Osteoblast (primary cell): ENCODE data around the gene STAC3. TPM values are rescaled to one million over a fixed set of nuclear protein-coding genes. Genes with fewer than 3 reads are reported as not detected.

ENCODE experiments used
- DNase-seq: peaks from one replicate; pipeline ENCODE4 v3.0.0; 2011; ENCODE audit warnings: low spot score, mixed read lengths; ENCODE audit not compliant: insufficient read length; ENCODE audit errors: missing footprints
- H2AFZ ChIP-seq: 2 replicates; pipeline ENCODE4 v1.6.0; 2011; ENCODE audit warnings: mild to moderate bottlenecking, low read length
- H3K27ac ChIP-seq: 2 replicates; pipeline ENCODE4 v1.5.1; 2011; ENCODE audit warnings: mild to moderate bottlenecking, low read depth, low read length, moderate library complexity
- H3K27me3 ChIP-seq: 2 replicates; pipeline ENCODE4 v1.6.0; 2012; ENCODE audit warnings: mild to moderate bottlenecking, control low read depth, inconsistent platforms, low read length, moderate library complexity; ENCODE audit not compliant: insufficient read depth
- H3K36me3 ChIP-seq: 2 replicates; pipeline ENCODE4 v1.5.1; 2011; ENCODE audit warnings: mild to moderate bottlenecking, low read length, control low read depth, moderate library complexity; ENCODE audit not compliant: insufficient read depth
- H3K4me1 ChIP-seq: 2 replicates; pipeline ENCODE4 v1.5.1; 2011; ENCODE audit warnings: mild to moderate bottlenecking, low read length, control low read depth, moderate library complexity; ENCODE audit not compliant: insufficient read depth
- H3K4me2 ChIP-seq: 2 replicates; pipeline ENCODE4 v1.6.0; 2011; ENCODE audit warnings: mild to moderate bottlenecking, low read length; ENCODE audit not compliant: insufficient read depth
- H3K4me3 ChIP-seq: fragments of 200-600 bp; sonication (generic); 3 replicates; pipeline ENCODE4 v1.5.1; 2012; ENCODE audit warnings: mild to moderate bottlenecking, low read length, inconsistent platforms; ENCODE audit not compliant: insufficient read depth
- H3K79me2 ChIP-seq: 2 replicates; pipeline ENCODE4 v1.6.0; 2012; ENCODE audit warnings: mild to moderate bottlenecking, low read length, control low read depth, inconsistent platforms; ENCODE audit not compliant: insufficient read depth
- H3K9me3 ChIP-seq: 2 replicates; pipeline ENCODE4 v1.5.1; 2011; ENCODE audit warnings: low read depth, low read length, control low read depth
- H4K20me1 ChIP-seq: 2 replicates; pipeline ENCODE4 v1.6.0; 2012; ENCODE audit warnings: mild to moderate bottlenecking, low read length, control low read depth; ENCODE audit not compliant: insufficient read depth
- CTCF ChIP-seq: IDR thresholded peaks from 2 replicates; pipeline ENCODE4 v1.5.1; 2011; ENCODE audit warnings: mild to moderate bottlenecking, low read depth, low read length, moderate library complexity; ENCODE audit errors: extremely low read depth
- total RNA-seq: library from RNA; depleted of rRNA; stranded (reverse); fragments of >200 nt; gene quantifications from 2 replicates; pipeline ENCODE4 v1.2.3, GENCODE V29; 2012

STAC3 gene
- total RNA-seq, 1 donor, result 0.36 TPM

- peak overlapping the region; percentile 96 for H3K4me2 ChIP-seq
- no peak for DNase-seq
Observed at GRCh38 chr12:57230381-57231155, 20.4 kb downstream of the STAC3 start.

GRCh38 chr12:57229634-57230380, 21.2 kb downstream of the STAC3 start, which contains the start of gene SHMT2:
Gene SHMT2 (plus strand): TSS chr12:57229711. CDS start chr12:57229779, 68 bp downstream.
- peaks cover 38% of the 10 kb centered on the region for H3K79me2 ChIP-seq
- H3K36me3 ChIP-seq, result peaks cover 36% of the 10 kb centered on the region
- peak within 1 kb of the TSS; percentile 98 for H3K27ac ChIP-seq
- H3K4me3 ChIP-seq, result peak within 1 kb of the TSS; percentile 84
- H3K9me3 ChIP-seq, result no peaks in the 10 kb centered on the region
- H2AFZ ChIP-seq, result peak within 1 kb of the TSS; percentile 60
- peaks cover 54% of the 10 kb centered on the region for H3K4me1 ChIP-seq
- TF ChIP-seq CTCF, result no peak
- peak within 1 kb of the TSS; percentile 96 for H3K4me2 ChIP-seq
- peaks cover 35% of the 10 kb centered on the region for H4K20me1 ChIP-seq
- peak; percentile 99 for DNase-seq
- no peaks in the 10 kb centered on the region for H3K27me3 ChIP-seq

More at GRCh38 chr12:57230381-57231155, 20.4 kb downstream of the STAC3 start:
- H3K36me3 ChIP-seq, result peaks cover 37% of the 10 kb centered on the region
- H3K4me3 ChIP-seq, result peak overlapping the region; percentile 84
- no peaks in the 10 kb centered on the region for H3K27me3 ChIP-seq
- H3K79me2 ChIP-seq, result peaks cover 38% of the 10 kb centered on the region
- H3K4me1 ChIP-seq, result peaks cover 57% of the 10 kb centered on the region
- H3K27ac ChIP-seq, result peak overlapping the region; percentile 98
- peaks cover 42% of the 10 kb centered on the region for H4K20me1 ChIP-seq
- no peak for TF ChIP-seq CTCF
- H3K9me3 ChIP-seq, result no peaks in the 10 kb centered on the region
- peak overlapping the region; percentile 52 for H2AFZ ChIP-seq

GRCh38 chr12:57229046-57229633, 21.8 kb downstream of the STAC3 start:
- no peak for TF ChIP-seq CTCF
- peak overlapping the region; percentile 84 for H3K4me3 ChIP-seq
- DNase-seq, result no peak
- peak overlapping the region; percentile 98 for H3K27ac ChIP-seq
- peaks cover 38% of the 10 kb centered on the region for H3K79me2 ChIP-seq
- no peaks in the 10 kb centered on the region for H3K27me3 ChIP-seq
- peaks cover 33% of the 10 kb centered on the region for H4K20me1 ChIP-seq
- peaks cover 48% of the 10 kb centered on the region for H3K4me1 ChIP-seq
- H3K4me2 ChIP-seq, result peak overlapping the region; percentile 96
- H3K36me3 ChIP-seq, result peaks cover 29% of the 10 kb centered on the region
- peak overlapping the region; percentile 60 for H2AFZ ChIP-seq
- no peaks in the 10 kb centered on the region for H3K9me3 ChIP-seq
